HT1080 (cell line): Measurements from ENCODE around the gene CATSPERE. TPM values are rescaled to one million over a fixed set of nuclear protein-coding genes. Genes with fewer than 3 reads are reported as not detected.
A peak's percentile ranks its signal among the peaks of the same experiment; 100 is the strongest.
"Not testable (repeated sequence)": the region's sequence is repeated elsewhere in the genome, so short reads cannot be mapped to it uniquely, and the experiment has no call there.

ENCODE experiments used
- DNase-seq: peaks from one replicate; pipeline ENCODE4 v3.0.0-alpha.2; 2015; ENCODE audit warnings: low read depth
- total RNA-seq: library from RNA; depleted of rRNA; stranded (reverse); fragments of >200 nt; shearing (Covaris generic); gene quantifications from 2 replicates; pipeline ENCODE4 v1.2.3, GENCODE V29; 2014

CATSPERE gene
- total RNA-seq, 1 experiment from 2014 or later = 0.10 TPM

DNA sequence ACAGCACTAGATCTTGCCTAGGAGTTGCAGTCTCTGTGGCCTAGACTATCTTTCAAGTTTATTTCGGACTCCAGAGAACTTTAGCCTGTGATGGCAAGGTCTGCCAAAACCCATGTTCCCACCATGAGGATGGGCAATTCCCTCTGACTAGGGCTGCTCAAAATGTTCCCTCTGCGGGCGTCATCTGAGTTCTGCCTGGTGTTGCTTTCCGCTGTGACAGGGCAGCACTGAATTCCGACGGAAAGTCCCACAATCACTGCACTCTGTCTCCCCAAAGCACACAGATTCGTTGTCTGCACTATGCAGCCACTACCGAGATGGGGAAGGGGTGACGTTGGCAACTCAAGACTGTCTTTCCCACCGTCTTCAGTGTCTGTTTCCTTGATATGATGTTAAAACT is 75.2 kb downstream of the CATSPERE start:
- DNase-seq = no peak

DNA sequence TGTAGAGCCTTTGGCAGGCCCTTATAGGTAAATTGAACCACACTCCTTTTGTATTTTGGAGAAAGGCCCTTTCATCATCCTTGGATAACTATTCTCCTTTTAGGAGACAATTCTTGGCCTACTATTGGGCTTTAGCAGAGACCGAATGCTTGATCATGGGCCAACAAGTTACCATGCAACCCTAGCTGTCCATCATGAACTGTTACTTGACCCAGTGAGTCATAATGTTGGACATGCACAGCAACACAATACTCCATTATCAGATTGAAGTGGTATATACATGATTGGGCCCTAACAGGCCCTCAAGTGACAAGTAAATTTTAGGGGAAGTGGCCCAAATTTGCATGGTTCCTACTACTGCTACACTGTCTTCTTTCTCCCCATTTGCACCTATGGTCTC is 84.4 kb downstream of the CATSPERE start:
- DNase-seq = peak; percentile 11

DNA sequence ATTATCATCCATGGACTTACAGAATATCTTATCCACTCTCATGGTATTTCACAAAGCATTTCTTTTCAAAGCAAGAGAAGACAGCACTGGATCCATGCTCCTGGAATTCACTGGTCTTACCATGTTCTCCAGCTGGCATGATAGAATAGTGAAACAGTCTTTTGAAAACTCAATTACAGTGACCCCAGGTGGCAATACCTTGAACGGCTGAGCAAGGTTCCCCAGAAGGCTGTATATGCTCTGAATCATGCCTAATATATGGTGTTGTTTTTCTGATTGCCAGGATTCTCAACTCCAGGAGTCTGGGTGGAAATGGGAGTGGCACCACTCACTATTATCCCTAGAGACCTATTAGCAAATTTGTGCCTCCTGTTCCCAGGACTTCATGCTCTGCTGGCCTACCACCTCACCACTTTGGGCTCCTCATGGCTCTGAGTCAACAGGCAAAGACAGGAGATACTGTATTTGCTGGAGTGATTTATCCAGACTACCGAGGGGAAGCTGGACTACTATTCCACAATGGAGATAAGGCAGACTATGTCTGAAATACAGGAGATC is 87.6 kb downstream of the CATSPERE start:
- no peak for DNase-seq

DNA sequence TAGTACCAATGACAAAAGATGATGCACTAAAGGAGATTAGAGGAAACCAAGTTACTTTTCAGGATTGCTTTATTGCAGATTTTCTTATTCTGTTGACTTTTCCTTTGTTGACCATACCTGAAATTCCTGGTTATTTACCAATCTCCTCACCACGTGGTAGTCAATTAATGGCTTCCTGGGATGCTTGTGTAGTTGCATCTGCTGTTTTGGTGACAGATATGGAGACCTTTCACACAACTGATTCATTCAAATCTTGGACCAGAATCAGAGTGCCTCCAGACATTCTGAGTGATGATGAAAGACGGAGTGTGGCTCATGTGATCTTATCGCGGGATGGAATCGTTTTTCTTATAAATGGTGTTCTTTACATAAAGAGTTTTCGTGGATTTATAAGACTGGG is 91.3 kb downstream of the CATSPERE start:
- no peak for DNase-seq

DNA sequence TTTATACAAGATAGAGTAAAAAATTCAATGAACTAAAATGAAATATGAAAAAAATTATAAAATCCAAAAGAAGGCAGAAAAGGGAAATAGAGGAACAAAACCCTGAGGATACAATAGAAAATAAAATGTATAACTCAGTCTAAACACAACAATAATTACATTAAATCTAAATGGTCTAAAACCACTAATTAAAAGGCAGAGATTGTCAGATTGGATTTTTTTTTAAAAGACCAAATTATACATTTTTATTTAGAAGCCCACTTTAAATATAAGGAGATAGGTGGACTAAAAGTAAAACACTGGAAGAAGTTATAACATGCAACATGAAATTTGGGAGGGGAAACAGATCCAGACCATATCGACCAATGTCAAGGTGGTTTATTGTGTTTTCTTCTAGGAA is 95.2 kb downstream of the CATSPERE start:
- DNase-seq = no peak

DNA sequence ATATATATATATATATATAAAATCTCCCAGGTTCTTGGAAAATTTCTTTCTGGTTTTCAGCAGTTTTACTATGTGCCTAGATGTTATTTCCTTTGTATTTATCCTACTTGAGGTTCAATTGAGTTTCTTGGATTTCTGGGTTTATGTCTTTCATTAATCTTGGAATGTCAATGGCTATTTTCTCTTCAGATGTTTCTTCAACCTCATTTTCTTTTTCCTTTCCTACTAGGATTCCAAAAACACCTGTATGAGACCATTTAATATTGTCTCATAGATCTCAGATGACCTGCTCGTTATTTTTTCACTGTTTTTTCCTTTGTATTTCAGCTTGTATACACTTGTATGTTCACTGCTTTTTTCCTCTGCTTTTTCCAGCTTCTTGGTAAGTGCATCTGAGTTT is 96.5 kb downstream of the CATSPERE start:
- no peak for DNase-seq

DNA sequence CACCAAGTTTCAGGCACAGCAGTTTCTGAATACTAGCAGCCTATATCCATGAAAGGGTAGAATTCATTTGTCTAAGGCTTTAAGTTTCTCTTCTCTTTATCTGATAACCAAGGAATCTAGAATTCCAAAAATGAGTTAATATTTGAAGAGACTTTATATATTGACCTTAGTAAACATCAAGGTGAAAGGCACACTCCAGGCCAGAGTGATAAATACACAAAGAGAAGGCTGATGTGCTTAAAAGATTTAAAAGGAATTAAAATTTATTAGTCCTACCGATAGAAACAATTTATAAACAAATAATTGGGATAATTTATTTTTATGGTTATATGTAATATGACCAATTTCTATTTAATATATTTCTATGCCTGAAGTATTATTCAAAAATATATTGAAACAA is 98.5 kb downstream of the CATSPERE start:
- DNase-seq = no peak

DNA sequence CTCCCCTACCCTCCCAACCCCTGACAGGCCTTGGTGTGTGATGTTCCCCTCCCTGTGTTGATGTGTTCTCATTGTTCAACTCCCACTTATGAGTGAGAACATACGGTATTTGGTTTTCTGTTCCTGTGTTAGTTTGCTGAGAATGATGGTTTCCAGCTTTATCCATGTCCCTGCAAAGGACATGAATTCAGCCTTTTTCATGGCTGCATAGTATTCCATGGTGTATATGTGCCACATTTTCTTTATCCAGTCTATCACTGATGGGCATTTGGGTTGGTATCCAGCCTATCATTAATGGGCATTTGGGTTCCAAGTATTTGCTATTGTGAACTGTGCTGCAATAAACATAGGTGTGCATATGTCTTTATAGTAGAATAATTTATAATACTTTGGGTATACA is 101.8 kb downstream of the CATSPERE start:
- not testable (repeated sequence) for DNase-seq

DNA sequence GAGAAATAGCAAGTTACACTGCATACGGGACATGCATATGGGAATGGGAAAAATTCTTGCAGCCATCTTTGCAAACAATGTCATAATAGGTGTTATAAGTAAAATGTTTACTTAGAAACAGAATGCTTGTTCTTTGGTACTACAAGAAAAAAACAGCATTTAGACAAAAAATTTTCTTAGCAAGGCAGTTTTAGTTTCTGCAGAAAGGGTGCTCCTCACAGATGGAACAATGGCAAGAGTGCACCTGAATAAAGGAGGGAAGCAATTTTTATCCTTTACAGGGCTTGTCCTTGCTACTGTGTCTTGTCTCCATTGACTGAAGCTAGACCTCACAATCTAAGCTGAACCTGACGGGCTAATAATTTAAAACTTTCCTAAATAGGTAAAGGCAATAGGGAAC is 112.7 kb downstream of the CATSPERE start:
- DNase-seq = no peak

DNA sequence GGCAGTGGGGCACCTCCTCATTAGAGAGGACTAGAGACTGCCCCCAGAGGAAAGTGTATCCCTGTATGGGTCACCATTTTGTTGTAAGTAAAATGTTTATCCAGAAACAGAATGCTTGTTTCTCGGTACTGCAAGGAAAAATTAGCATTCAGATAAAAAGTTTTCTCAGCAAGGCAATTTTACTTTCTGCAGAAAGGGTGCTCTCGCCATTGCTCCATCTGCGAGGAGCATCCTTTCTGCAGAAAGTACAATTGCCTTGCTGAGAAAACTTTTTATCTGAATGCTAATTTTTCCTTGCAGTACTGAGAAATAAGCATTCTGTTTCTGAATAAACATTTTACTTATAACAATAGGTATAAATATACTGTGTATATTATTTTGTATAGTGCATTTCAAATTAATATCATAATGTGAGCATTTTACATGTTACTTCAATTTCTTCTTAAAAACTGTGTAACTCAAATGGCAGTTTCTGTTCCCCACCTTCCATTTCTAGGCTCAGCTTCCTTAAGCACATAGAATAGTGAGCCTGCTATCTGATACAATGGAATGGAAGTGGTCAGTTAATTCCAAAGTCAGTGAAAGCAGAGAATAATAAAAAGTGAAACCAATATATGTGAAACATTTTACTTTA is 115.3 kb downstream of the CATSPERE start:
- no peak for DNase-seq

DNA sequence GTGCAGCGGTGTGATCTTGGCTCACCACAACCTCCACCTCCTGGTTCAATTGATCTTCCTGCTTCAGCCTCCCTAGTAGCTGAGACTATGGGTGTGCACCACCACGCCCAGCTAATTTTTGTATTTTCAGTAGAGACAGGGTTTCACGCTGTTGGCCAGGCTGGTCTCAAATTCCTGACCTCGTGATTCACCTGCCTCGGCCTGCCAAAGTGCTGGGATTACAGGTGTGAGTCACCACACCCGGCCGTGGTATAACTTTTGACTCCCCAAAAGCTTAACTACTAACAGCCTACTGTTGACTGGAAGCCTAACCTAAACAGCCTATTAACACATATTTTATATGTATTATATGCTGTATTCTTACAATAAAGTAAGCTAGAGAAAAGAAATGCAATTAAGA is 117.1 kb downstream of the CATSPERE start:
- peak; percentile 28 for DNase-seq

DNA sequence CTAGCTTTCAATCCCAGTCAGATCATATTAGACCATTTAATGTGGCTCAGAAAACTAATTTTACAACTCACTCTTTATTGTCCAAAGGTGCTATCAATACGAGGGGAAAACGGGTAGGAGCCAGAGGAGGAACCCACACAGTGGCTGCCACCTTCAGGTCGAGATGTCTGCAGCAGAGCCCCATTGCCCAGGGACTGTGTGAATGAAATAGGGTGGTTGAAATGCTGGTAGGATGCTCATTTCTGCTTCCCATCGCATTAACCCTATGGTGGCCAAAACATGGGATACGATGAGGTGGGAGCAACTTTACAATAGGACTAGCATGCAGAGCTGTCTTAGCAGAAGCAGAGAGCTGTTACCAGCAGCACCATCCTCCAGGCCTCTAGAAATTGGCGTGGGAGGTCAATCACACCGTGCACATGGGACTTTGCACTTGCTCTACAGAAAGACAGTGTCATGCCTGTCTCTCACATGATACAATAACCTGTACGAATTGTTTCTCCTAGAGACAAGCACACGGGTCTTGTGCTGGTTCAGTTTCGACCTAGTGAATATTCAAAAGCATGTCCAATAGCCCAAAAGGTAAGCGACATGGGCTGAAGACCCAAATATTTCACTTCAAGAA is 122.4 kb downstream of the CATSPERE start:
- DNase-seq = no peak

DNA sequence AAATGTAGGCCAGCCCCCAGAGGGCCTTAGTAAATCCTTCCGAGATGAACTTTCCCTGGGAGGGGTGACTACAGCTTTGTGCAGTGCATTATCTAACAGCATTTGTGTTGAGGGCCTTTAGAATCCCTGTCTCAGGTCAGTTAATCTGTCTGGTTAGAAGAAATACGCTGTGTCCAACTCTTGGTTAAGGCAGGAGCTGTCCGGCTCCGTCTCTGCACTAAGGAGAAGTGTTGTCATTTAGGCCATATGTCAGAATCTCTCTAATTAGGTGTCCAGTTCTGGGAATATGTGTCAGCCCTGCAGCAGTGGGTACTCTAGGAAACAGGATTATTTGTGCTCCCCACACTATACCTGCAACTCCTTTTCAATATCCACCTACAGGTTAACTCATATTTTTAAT is 124.8 kb downstream of the CATSPERE start:
- DNase-seq = no peak

DNA sequence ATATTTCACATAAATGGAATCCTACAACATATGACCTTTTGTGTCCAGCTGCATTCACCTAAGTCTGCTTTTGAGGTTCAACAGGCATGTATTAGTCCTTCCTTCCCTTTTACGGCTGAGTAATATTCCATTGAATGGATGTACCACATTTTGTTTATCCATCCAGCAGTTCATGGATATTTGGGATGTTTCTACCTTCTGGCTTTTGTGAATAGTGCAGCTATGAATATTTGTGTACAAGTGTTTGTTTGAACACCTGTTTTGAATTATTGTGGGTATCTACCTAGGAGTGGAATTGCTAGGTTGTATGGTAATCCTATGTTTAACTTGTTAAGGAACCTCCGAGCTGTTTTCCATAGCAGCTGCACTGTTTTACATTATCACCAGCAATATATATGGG is 129.6 kb downstream of the CATSPERE start:
- DNase-seq = no peak

DNA sequence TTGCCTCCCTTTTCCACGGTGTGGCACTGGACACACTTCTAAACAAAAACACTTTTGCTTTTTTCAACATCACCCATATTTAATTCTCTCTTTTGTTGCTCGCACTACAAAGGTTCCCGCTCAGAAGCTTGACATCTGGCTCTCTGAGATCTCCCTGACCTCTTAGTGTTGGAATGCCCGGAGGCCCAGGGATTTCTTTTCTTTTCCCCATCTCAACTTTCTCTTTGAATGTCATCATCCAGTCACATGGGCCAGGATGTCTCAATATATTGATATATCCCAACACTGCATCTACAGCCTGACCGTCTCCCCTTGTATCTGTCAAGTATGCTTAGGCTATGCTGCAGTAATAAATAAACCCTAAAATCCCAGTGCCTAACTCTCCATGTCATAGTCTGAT is 137.5 kb downstream of the CATSPERE start:
- no peak for DNase-seq

DNA sequence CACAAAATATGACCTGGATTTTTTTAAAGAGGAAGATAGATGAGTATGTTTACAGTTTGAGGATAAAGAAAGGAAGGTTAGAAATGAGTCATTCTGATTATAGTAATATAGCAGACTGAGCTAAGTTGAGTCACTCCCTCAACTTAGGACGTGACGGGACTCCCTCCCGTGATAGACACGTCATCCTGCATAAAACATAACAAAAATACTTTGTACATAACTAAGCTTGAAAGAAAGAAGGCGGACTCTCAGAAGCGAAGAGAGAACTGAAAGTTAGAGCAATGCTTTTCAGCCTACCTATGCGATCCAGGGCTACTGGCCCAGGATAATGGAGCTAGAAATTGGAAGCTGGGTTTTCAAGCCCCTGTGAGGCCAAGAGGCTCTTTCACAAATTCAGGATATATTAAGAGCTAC is 138.9 kb downstream of the CATSPERE start:
- peak; percentile 95 for DNase-seq

DNA sequence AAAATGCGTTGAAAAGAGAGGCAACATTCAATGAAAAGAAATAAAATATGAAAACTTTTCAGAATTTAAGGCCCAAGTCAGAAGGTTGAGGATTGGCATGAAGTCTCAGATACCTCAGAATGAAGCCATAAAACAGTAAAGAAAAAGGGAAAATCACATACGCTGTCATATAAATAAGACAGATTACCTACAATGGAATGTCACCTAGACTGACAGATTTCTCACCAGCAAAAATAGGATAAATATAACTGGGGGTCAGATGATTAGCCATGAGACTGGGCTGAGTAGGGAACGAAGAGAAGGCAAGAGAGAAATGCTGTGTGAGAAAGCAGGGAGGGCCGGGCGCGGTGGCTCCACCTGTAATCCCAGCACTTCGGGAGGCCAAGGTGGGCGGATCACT is 140.3 kb downstream of the CATSPERE start:
- DNase-seq = no peak

DNA sequence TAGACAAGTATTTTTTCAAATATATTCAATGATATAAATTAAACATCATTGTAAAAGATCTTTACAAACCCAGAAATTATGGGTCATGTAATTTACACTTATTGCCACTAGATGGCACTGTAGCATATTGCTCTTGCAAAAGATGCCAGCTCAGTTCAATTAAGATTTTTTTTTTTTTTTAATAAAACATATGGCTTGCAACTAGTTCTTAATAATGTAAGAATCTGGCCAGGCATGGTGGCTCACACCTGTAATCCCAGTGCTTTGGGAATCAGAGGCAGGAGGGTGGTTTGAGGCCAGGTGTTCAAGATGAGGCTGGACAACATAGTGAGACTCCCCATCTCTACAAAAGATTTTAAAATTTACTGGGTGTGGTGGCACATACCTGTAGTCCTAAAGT is 142.4 kb downstream of the CATSPERE start:
- DNase-seq = peak; percentile 10

DNA sequence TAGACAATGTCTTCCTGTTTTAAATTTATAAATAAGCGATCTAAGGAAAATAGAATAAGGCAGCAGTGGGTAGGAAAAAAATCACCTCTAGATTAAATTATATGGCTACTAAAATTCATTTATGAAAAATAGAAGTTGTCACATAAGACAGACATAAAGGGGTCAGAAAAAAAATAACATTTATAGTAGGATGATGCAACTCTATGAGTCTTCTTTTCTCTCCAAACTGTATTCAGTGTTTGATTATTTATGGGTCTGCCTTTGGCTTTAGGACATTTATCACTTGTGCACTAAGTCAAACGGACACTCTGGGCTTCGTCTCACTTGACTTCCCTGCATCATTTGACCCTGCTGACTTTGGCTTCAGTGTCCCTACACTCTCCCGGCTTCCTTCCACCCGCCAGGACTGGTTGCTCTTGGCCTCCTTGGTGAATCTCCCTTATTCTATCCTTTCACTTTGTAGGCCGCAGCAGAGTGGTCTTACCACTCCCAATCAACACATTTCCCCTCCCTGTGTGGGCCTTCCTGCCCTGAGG is 144.8 kb downstream of the CATSPERE start:
- DNase-seq = no peak

DNA sequence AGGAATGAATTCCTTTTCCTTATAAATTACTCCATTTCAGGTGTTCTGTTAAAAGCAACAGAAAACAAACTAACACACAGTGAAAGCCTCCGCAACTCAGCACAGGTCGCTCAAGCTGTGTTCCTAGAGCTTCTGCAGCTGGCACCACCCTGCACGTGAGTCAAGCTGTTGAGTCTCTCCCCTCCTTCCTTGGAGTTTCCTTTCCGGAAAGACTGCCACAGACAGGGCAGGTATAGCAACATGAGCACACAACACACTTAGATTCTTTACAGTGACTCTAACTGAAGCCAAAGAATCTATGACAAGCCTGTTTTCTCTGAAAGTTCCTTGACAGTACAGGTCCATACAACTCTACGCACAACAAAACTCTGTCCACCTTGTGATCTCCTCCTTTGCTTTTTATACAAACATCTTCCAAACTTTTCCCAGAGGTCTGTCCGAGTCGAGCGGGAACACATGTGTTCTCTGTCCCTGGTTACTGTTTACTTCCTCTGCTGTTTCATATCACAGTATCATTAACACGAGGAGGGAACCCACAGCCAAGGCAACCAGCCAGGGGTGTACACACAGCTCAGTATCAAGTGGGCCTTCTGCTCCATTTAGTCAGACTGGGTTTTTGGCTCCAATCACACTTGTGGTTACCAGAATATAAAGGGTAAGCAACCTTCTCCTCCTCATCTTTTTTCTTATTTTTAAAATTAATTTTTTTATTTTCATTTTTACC is 153.2 kb downstream of the CATSPERE start:
- no peak for DNase-seq

DNA sequence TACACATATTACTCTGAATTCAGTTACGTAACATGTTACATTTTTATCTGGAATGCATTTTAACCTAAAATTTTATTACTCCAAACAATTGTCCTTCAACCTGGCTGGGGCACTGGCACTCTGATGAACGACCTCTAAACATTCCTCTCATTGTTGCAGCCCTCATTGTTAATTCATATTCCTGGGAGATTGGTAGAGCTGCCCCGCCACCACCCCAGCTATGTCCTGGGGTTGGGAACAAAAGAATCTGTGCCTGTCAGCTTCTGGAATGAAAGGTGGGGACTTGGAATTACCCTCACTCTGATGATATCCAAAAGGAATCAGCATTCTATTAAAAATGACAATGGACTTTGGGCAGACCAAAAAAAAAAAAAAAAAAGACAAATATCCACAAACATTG is 153.8 kb downstream of the CATSPERE start:
- DNase-seq = no peak

DNA sequence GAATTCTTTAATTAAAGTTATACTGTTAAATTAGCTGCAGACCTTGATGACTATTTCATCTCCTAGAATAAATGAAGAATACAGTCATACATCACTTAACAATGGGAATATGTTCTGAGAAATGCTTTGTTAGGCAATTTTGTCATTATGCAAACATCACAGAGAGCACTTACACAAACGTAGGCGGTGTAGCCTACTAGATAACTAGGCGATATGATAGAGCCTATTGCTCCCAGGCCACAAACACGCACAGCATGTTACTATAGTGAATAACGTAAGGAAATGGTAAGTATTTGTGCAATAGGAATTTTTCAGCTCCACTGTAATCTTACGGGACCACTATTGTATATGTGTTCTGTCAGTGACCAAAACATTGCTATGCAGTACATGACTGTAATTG is 154.2 kb downstream of the CATSPERE start:
- DNase-seq = no peak
